Tibial nerve (tissue), 4 donors: ENCODE results near the gene GTF3C2. TPM values are rescaled to one million over a fixed set of nuclear protein-coding genes. Genes with fewer than 3 reads are reported as not detected.
"Not testable (repeated sequence)": the region's sequence is repeated elsewhere in the genome, so short reads cannot be mapped to it uniquely, and the experiment has no call there.

Experiments used
- DNase-seq, 2 donors: peaks; one replicate each; pipeline ENCODE4 v3.0.0-alpha.2; 2019; ENCODE audit warnings: low spot score in 2 of 2
- H3K27ac ChIP-seq, 4 donors: fragments of 200-600 bp; sonication (generic) in 3 of 4; one replicate each; pipeline ENCODE4 v1.5.1; 2017 to 2019; ENCODE audit warnings: mild to moderate bottlenecking in 1 of 4
- H3K27me3 ChIP-seq, 2 donors: fragments of 200-600 bp; sonication (generic) in 1 of 2; one replicate each; pipeline versions ENCODE4 v1.5.1 to v1.6.0; 2017 to 2019
- H3K36me3 ChIP-seq, 3 donors: fragments of 200-600 bp; sonication (generic); one replicate each; pipeline ENCODE4 v1.5.1; 2018 to 2019
- H3K4me1 ChIP-seq, 4 donors: fragments of 200-600 bp; sonication (generic) in 3 of 4; one replicate each; pipeline ENCODE4 v1.5.1; 2017 to 2019
- H3K4me3 ChIP-seq, 4 donors: fragments of 200-600 bp; sonication (generic) in 3 of 4; one replicate each; pipeline ENCODE4 v1.5.1; 2017 to 2019; ENCODE audit warnings: mild to moderate bottlenecking in 1 of 4, moderate library complexity in 1 of 4
- H3K9me3 ChIP-seq, 4 donors: fragments of 200-600 bp; sonication (generic) in 3 of 4; one replicate each; pipeline ENCODE4 v1.5.1; 2017 to 2019
- EP300 ChIP-seq, 2 donors: sonication (generic); formaldehyde crosslinking; IDR thresholded peaks; one replicate each; pipeline ENCODE4 v1.6.1; 2017; ENCODE audit warnings: antibody characterized with exemption in 2 of 2, mild to moderate bottlenecking in 1 of 2
- POLR2A ChIP-seq, 2 donors: fragments of 450-650 bp; IDR thresholded peaks; one replicate each; pipeline ENCODE4 v1.6.1; 2017; ENCODE audit warnings: antibody characterized with exemption in 2 of 2, mild to moderate bottlenecking in 2 of 2, moderate library complexity in 2 of 2
- whole genome bisulfite sequencing, 2 donors: methylation state at CpG; one replicate each; pipeline ENCODE4 v1.1.5; 2018; 5-methylcytosine and 5-hydroxymethylcytosine counted together
- total RNA-seq, 4 donors: library from RNA; depleted of rRNA; stranded (reverse); fragments of >200 nt; gene quantifications; one replicate each; pipeline ENCODE4 v1.1.0, GENCODE V29; 2016
- TF ChIP-seq, protein P1 (sequence below), 5 experiments: fragments of 200-600 bp in 3 of 5; fragments of 450-650 bp in 2 of 5; sonication (generic) in 3 of 5; IDR thresholded peaks; one replicate each; pipeline ENCODE4 v1.5.1; 2016 to 2019; ENCODE audit warnings: antibody characterized with exemption in 5 of 5, mild to moderate bottlenecking in 3 of 5, moderate library complexity in 2 of 5

GTF3C2 gene
- total RNA-seq, 4 donors from 2014 or later, result 38.9 to 54.0 (median 46.0) TPM

DNA sequence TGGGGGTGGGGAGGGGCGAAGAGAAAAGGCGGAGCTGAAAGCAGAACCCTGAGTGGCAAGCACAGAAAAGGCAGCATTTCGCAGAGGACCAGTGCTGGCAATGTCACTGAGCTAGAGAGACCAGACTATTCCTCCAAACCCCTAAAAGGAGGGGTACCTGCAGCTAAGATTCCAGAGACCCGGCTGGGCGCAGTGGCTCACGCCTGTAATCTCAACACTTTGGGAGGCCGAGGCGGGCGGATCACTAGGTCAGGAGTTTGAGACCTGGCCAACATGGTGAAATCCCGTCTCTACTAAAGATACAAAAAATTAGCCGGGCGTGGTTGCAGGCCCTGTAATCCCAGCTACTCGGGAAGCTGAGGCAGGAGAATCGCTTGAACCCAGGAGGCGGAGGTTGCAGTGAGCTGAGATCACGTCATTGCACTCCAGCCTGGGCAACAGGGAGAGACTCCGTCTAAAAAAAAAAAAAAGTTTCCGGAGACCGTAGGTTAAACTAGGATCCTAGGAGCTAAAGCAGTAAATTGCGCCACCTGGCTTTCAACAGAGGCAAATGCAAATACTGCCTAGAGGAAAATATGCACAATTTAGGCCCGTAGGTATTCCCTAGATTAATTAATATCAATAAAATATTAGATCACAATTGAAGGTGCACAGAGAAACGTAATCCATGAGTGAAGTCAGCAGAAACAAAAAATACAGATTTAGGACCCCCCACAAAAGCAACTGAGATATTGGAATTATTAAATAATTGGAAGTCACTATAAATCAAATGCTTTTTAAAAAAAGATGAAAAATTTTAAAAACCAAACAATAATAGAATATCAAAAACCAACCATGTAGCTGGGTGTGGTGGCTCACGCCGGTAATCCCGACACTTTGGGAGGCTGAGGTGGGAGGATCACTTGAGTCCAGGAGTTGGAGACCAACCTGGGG lies 53.2 kb downstream of the GTF3C2 start:
- Histone ChIP-seq H3K36me3 (peaks cover 0 to 8% (median 0%) of the 10 kb centered on the region in 3 donors), H3K27me3 (peaks cover 0 to 42% of the 10 kb centered on the region in 2 donors), H3K27ac (no peak overlapping the region), H3K9me3 (no peaks in the 10 kb centered on the region), H3K4me1 (peaks cover 0 to 29% (median 12%) of the 10 kb centered on the region in 4 donors), H3K4me3 (peak overlapping the region in 3 of 4 donors; percentile 2 to 41 (median 17))
- TF ChIP-seq EP300 (IDR thresholded peaks at IDR 0.05), result no peak
- TF ChIP-seq, protein P1, sequence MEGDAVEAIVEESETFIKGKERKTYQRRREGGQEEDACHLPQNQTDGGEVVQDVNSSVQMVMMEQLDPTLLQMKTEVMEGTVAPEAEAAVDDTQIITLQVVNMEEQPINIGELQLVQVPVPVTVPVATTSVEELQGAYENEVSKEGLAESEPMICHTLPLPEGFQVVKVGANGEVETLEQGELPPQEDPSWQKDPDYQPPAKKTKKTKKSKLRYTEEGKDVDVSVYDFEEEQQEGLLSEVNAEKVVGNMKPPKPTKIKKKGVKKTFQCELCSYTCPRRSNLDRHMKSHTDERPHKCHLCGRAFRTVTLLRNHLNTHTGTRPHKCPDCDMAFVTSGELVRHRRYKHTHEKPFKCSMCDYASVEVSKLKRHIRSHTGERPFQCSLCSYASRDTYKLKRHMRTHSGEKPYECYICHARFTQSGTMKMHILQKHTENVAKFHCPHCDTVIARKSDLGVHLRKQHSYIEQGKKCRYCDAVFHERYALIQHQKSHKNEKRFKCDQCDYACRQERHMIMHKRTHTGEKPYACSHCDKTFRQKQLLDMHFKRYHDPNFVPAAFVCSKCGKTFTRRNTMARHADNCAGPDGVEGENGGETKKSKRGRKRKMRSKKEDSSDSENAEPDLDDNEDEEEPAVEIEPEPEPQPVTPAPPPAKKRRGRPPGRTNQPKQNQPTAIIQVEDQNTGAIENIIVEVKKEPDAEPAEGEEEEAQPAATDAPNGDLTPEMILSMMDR (IDR thresholded peaks at IDR 0.05), result peak; percentile 73 to 87 (median 74)
- 25 to 26% methylated on average over 25 of the region's 25 CpGs for WGBS, 2 donors
- DNase-seq, result peak in 1 of 2 donors; percentile 33

DNA sequence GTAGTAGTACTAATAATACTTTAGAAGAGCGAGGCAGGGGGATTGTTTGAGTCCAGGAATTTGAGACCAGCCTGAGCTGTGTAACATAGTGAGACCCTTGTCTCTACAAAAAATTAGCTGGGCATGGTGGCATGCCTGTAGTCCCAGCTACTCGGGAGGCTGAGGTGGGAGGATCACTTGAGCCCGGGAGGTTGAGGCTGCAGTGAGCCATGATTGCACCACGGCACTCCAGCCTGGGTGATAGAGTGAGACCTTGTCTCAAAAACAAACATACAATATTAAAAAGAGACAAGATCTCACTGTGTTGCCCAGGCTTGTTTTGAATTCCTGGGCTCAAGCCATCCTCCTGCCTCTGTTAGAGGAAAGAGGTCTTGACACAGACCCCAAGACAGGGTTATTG lies 56.0 kb downstream of the GTF3C2 start:
- H3K27me3 ChIP-seq, result peaks cover 0 to 14% of the 10 kb centered on the region in 2 donors
- H3K4me1 ChIP-seq, H3K9me3 ChIP-seq, H3K36me3 ChIP-seq, H3K4me3 ChIP-seq, H3K27ac ChIP-seq, DNase-seq: not testable (repeated sequence)
- WGBS, 2 donors, result 82 to 85% methylated on average over 4 of the region's 4 CpGs

DNA sequence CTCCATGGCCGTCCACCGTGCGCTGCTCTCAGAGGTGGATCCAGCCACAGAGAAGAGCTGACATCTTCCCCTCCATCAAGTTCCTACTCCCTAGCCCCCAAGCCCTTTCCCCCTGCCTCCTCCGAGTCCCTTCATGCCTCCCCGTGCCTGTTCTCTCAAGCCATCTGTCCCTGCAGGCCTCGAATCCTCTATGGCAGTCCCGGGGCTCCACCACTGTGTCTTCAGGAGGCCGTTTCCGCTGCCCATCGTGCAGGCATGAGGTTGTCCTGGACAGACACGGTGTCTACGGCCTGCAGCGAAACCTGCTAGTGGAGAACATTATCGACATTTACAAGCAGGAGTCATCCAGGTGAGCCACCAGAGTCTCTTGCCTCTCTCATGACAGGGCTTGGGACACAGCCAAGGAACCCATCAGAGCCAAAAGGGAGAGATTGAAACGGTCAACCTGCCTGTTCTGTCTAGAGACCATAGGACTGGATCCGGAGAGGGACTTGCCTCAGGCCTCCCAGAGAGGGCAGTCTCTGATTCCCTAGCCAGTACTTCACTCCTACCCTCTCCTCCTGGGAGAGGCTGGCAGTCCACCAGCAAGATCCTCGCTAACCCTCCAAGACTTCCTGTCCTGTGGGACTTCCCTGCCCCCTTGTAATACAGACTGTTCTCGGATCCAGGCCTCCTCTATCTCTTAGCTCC lies 58.0 kb downstream of the GTF3C2 start:
- H3K9me3 ChIP-seq, result no peaks in the 10 kb centered on the region
- peaks cover 0 to 8% (median 0%) of the 10 kb centered on the region in 4 donors for H3K4me1 ChIP-seq
- DNase-seq, result no peak
- 82 to 85% methylated on average over 18 of the region's 18 CpGs for WGBS, 2 donors
- TF ChIP-seq, protein P1 (IDR thresholded peaks at IDR 0.05), result no peak
- TF ChIP-seq EP300 (IDR thresholded peaks at IDR 0.05) (no peak), POLR2A (IDR thresholded peaks at IDR 0.05) (no peak)
- no peaks in the 10 kb centered on the region for H3K27me3 ChIP-seq
- no peak overlapping the region for H3K27ac ChIP-seq
- H3K36me3 ChIP-seq, result no peaks in the 10 kb centered on the region
- H3K4me3 ChIP-seq, result no peak overlapping the region

DNA sequence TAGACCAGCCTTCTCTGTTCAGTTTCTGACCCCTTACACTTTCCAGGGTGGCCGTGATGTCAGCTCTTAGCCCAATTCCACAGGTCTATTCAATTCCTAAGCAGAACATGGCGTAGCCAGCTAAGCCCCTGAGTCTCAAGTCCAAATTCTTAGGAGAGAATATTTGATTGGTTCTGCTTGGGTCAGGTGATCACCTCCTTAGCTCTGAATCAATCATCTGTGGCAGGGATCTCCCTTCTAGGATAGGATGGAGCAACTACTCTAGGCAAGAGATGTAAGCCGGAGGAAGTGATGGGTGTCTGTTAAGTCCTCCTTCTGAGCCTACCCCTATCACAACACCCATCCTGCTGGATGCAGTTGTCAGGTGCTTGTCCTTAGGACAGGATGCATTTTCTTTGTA lies 59.4 kb downstream of the GTF3C2 start:
- Histone ChIP-seq H3K4me3 (no peak overlapping the region), H3K4me1 (peaks cover 0 to 6% (median 0%) of the 10 kb centered on the region in 4 donors), H3K9me3 (no peaks in the 10 kb centered on the region), H3K36me3 (no peaks in the 10 kb centered on the region), H3K27ac (no peak overlapping the region), H3K27me3 (no peaks in the 10 kb centered on the region)
- no peak for DNase-seq
- TF ChIP-seq EP300 (IDR thresholded peaks at IDR 0.05), result no peak
- no peak for TF ChIP-seq POLR2A (IDR thresholded peaks at IDR 0.05)
- TF ChIP-seq, protein P1 (IDR thresholded peaks at IDR 0.05), result no peak
- WGBS, 2 donors, result 85 to 88% methylated on average over 3 of the region's 3 CpGs

DNA sequence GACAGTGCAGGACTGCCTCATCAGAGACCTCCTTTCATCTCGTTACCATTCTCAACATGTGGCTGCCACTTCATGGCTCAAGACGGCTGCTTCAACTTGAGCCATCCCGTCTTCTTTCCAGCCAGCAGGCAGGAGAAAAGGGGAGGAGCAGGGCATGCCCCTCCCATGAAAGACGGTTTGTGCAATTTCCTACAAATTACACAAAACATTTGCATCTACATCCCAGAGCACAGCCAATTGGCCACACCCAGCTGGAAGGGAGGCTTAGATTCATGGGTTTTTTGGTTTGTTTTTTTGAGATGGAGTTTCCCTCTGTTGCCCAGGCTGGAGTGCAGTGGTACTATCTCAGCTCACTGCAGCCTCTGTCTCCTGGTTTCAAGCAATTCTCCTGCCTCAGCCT lies 60.1 kb downstream of the GTF3C2 start:
- no peak for TF ChIP-seq POLR2A (IDR thresholded peaks at IDR 0.05)
- TF ChIP-seq, protein P1 (IDR thresholded peaks at IDR 0.05), result no peak
- no peak for TF ChIP-seq EP300 (IDR thresholded peaks at IDR 0.05)
- no peak for DNase-seq
- H3K4me3 ChIP-seq, result no peak overlapping the region
- peaks cover 0 to 6% (median 0%) of the 10 kb centered on the region in 4 donors for H3K4me1 ChIP-seq
- H3K27me3 ChIP-seq, result peaks cover 0 to 1% of the 10 kb centered on the region in 2 donors
- H3K36me3 ChIP-seq, result no peaks in the 10 kb centered on the region
- H3K27ac ChIP-seq, result no peak overlapping the region
- H3K9me3 ChIP-seq, result no peaks in the 10 kb centered on the region
- WGBS, 2 donors, result 45 to 55% methylated on average over 4 of the region's 4 CpGs
